ENCODE results near the gene UBFD1. TPM values are rescaled to one million over a fixed set of nuclear protein-coding genes. Genes with fewer than 3 reads are reported as not detected.
"Not testable (repeated sequence)": the region's sequence is repeated elsewhere in the genome, so short reads cannot be mapped to it uniquely, and the experiment has no call there.

Gene UBFD1
- total RNA-seq, 1 experiment from 2014 or later = 103 TPM

- no peak for DNase-seq (ENCODE audit: low spot score)
Observed at GRCh38 chr16:23567602-23568001, 10.1 kb downstream of the UBFD1 start.

GRCh38 chr16:23570992-23571632 lies 13.6 kb downstream of the UBFD1 start:
- DNase-seq (ENCODE audit: low spot score) = no peak

DNA sequence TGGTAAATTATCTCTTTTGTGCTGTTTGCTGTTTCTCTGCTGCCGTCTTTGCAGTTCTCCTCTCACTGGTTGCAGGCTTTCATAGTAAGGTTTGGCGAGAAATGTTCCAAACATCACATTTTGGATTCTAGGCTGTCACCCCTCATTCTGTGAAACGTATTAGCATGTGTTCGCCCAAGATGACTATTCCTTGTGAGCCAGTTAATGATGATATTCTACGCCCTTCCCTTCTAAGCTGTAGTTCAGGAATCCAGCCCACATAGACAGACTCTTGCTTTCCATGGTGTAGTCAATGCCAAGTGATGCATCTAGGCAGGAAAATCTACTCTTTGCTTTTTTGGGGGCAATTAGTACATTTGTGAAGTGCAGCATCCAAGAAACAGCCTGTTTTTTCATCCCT lies 14.4 kb downstream of the UBFD1 start:
- DNase-seq (ENCODE audit: low spot score) = no peak

DNA sequence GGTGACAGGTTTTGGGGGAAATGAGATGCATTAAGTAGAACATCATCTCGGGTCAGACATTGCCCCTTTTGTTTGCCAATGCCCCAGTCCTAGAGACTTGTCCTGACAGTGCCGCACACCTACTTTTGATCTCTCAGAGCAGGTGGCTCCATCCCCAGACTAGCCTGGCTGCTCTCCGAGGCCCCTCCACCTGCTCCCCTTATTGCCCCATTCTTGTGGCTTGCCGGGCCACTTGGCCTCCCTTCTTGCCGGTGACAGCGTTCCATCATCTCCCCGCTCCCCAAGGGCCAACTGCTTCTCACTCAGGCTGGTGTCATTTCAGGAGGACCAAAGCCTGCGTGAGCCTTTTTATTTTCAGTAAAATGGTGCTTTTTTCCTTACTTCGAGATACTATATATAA lies 14.9 kb downstream of the UBFD1 start:
- no peak for DNase-seq (ENCODE audit: low spot score)

GRCh38 chr16:23573817-23574216 lies 16.3 kb downstream of the UBFD1 start:
- DNase-seq (ENCODE audit: low spot score) = no peak

GRCh38 chr16:23575834-23576233 lies 18.3 kb downstream of the UBFD1 start:
- DNase-seq (ENCODE audit: low spot score) = no peak

DNA sequence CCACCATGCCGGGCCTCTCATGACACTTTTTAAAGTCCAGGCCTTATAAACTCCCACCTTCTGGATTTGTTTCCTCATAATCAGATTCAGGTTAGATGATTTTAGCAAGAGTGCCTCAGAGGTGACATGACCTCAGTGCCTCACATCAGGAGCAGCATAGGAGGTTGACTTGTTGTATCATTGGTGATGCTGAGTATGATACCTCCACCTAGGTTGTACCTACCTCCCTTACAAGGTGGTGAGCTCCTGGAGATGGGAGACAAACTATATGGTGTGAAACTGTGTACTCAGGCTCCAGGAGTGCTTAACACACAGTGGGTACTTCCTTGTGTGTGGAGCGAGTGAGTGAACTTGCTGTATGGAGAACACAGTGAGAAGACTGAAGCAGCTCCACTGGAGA lies 20.0 kb downstream of the UBFD1 start:
- no peak for DNase-seq (ENCODE audit: low spot score)

DNA sequence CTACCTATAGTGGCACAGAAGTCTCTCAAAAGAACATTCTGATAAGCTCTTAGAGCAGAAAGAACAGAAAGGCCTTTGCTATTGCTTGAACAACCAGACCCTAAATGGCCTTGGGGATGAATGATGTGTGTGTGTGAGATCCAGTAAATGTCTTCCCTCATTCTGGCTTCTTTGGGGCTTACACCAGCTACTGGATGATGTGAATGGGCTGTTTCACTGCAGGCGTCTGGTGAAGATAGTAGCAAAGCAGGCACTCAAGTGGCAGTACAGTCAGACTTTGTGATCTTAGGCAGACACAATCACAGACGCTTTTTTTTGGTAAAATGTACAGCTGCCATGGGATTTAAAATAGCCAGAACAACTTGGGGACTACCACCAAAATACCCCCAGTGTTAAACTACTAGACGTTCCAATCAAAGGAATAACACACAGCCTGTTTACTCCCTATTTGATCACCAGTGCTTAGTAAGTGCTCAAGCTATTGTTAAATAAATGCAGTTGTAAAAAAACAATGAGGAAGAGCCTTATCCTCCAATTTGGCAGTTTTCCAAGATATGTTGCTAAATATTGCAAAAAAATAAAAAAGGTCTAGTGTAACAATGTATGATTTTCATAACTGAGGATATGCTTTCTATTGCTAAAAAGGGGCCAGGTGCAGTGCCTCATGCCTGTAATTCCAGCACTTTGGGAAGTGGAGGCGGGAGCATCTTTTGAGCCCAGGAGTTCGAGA lies 20.7 kb downstream of the UBFD1 start:
- DNase-seq (ENCODE audit: low spot score) = no peak

DNA sequence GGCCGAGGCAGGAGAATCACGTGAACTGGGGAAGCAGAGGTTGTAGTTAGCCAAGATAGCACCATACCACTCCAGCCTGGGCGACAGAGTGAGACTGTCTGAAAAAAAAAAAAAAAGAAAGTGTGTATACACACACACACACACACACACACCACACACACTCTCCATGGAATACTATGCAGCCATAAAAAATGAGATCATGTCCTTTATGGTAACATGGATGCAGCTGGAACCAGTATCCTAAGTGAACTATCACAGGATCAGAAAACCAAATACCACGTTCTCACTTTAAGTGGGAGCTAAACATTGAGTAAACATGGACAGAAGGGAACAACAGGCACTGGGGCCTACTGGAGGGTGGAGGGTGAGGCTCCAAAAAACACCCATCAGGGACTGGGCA lies 21.8 kb downstream of the UBFD1 start:
- no peak for DNase-seq (ENCODE audit: low spot score)

- no peak for DNase-seq (ENCODE audit: low spot score)
Observed at GRCh38 chr16:23580391-23580790, 22.9 kb downstream of the UBFD1 start.

DNA sequence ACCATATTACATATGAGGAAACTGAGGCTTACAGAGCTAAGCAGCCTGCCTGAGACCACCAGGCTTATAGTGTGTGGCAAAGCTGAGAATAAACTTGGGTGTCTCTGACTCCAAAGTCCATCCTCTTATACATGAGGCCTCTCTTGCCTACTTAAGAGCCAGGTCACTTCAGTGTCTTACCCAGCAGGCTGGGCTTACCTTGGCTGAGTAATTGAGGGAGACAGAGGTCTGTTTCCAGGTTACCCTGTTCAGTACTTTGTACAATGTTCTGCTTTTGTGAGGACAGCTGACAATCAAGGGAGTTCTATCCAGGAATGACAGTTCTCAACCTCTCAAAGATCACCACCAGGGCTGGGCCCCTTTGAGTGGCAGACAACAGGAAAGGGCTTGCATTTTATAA lies 24.2 kb downstream of the UBFD1 start:
- no peak for DNase-seq (ENCODE audit: low spot score)

GRCh38 chr16:23583271-23583670 lies 25.7 kb downstream of the UBFD1 start:
- not testable (repeated sequence) for DNase-seq (ENCODE audit: low spot score)

- no peak for DNase-seq (ENCODE audit: low spot score)
Observed at GRCh38 chr16:23584186-23585076, 26.9 kb downstream of the UBFD1 start.

DNA sequence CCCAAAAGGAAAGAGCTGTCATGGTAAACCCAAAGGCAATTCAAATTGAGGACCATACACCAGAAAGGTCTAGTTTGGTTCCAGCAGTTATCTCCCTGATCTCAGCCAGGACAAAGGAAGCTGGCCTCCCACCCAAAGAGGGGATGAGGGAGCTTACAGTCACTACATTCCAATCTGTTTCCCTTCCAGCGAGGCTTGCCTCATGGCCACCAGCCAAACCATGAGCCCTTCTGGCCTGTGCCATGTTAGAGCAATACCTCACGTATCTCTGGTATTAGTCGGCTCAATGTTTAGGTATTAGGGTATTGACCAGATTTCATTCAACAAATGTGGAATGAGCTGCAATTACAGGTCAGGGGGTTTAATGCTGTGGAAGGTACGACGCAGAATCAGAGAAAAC lies 30.2 kb downstream of the UBFD1 start:
- no peak for DNase-seq (ENCODE audit: low spot score)

DNA sequence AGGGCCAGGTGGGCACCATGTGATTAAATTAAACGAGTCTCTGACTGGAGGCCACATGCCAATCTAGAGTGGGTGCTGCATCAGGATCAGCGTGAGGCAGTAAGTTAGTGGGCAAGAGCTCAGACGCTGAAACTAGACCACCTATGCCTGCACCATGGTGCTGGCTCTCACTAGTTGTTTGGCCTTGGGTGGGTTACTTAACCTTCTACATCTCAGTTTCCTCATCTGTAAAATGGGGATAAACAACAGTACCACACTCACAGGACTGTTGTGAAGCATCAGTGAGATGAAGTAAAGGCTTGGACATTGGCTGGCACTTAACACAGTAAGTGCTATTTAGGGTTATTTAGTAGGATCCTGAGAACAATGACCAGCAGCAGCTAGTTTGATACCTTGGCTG lies 32.7 kb downstream of the UBFD1 start:
- no peak for DNase-seq (ENCODE audit: low spot score)

DNA sequence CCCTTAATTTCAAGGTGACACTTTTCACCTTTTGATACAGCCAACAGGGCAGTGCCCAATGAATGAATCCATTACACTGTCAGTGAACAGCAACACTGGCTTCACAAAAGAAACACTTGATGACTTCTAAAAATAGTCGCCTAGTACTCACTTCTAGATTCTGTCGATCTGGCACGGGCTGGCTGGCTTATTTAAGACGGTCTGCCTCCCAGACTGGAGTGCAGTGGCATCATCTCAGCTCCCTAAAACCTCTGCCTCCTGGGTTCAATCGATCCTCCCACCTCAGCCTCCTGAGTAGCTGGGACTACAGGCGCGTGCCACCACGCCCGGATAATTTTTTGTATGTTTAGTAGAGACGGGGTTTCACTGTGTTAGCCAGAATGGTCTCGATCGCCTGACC lies 36.7 kb downstream of the UBFD1 start:
- no peak for DNase-seq (ENCODE audit: low spot score)

GRCh38 chr16:23595246-23595950 lies 37.9 kb downstream of the UBFD1 start:
- DNase-seq (ENCODE audit: low spot score) = no peak

DNA sequence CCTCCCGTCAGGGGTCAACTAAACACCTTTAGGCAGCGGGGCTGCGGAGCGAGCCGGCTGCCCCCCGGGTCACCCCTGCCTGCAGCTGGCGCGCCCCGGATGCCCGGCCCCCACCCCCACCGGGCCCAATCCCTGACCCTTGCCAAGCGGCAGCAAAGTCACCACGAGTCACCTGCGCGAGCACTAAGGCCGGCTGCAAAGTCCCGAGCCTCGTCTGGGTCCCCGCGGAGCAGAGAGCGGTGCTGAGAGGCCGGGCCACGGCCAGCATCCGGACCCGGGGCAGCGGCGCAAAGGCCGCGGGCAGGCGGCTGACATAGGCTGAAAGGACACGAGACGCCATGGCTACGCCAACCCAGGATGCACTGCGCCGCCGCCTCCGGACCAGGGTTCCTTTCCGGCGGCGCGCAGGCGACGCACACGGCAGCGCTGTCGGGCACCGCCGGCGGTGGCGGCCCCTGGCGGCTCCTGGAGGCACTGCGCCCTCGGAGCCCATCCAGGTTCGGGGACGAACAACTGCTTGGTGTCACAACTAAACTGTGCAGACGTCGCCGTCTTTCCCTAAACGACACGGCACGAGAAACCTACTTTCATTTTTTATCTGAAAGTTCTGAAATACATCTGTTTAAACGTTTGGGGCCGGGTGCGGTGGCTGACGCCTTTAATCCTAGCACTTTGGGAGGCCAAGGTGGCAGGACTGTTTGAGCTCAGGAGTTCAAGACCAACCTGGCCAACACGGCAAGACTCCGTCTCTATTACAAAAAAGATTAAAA lies 38.6 kb downstream of the UBFD1 start, which contains the start of gene NDUFAB1:
TSS of gene NDUFAB1 (minus strand) at position 366 of the 770 bp plus-strand sequence. CDS start at position 340, 26 bp downstream.
- DNase-seq (ENCODE audit: low spot score) = peak; percentile 76

DNA sequence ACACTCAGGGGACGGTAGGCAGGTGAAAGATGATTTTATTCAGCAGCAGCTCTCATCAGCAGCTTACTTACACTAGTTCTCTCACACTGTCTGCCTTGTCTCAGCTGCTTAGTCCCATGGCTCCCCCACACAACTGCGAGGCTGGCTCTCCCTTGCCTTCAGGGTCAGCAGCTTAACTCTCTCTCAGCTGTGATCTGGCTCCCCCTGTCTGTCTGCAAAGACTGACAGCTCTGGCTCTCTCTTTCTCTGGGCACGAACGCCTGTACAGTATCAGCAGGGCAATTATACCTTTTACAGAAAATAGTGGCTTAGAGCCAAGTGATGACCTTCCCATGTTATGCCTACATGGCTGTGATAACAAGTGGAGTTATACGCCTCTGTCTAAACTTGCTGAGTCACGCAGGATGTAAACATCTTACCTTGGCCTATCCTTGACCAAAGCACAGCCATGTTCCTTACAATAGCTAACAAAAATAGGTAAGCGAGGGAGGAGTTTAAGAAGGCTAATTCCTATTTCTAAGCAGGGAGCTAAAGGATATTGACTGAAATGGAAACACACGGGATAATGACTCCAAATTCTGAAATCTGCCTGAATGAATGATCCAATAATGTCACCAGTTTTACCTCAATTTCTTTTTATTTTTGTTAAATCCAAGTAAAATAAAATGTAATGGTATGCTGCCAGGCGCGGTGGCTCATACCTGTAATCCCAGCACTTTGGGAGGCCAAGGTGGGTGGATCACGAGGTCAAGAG lies 39.7 kb downstream of the UBFD1 start:
- DNase-seq (ENCODE audit: low spot score) = peak; percentile 11

- DNase-seq (ENCODE audit: low spot score) = no peak
Observed at GRCh38 chr16:23607726-23608125, 50.2 kb downstream of the UBFD1 start.
